Liver (tissue), 9 donors: ENCODE data around the gene FGF11. TPM values are rescaled to one million over a fixed set of nuclear protein-coding genes. Genes with fewer than 3 reads are reported as not detected.

ENCODE experiments used
- DNase-seq: peaks from one replicate; pipeline ENCODE4 v3.0.0-alpha.2; 2017; ENCODE audit warnings: low spot score
- H3K27ac ChIP-seq, 2 donors: one replicate each; pipeline ENCODE4 v1.7.0; 2013; ENCODE audit warnings: inconsistent platforms in 2 of 2, low read length in 2 of 2, control low read depth in 1 of 2, low read depth in 1 of 2, mild to moderate bottlenecking in 1 of 2
- H3K27me3 ChIP-seq, 4 donors: one replicate each; pipeline versions ENCODE4 v1.6.1 to v1.7.0; 2013; ENCODE audit warnings: low read length in 3 of 4, inconsistent platforms in 1 of 4, mild to moderate bottlenecking in 1 of 4, moderate library complexity in 1 of 4; ENCODE audit not compliant: control insufficient read depth in 4 of 4, insufficient read depth in 4 of 4
- H3K36me3 ChIP-seq, 4 donors: one replicate each; pipeline versions ENCODE4 v1.6.1 to v1.7.0; 2013; ENCODE audit warnings: low read length in 3 of 4, mild to moderate bottlenecking in 3 of 4, low read depth in 1 of 4, moderate library complexity in 1 of 4; ENCODE audit not compliant: control insufficient read depth in 4 of 4, insufficient read depth in 3 of 4
- H3K4me1 ChIP-seq, 4 donors: one replicate each; pipeline versions ENCODE4 v1.6.1 to v1.7.0; 2013; ENCODE audit warnings: low read length in 3 of 4, mild to moderate bottlenecking in 3 of 4, moderate library complexity in 1 of 4; ENCODE audit not compliant: control insufficient read depth in 4 of 4, insufficient read depth in 4 of 4
- H3K4me3 ChIP-seq, 3 donors: one replicate each; pipeline versions ENCODE4 v1.6.1 to v1.7.0; 2013; ENCODE audit warnings: low read length in 3 of 3, control low read depth in 1 of 3, low read depth in 1 of 3, mild to moderate bottlenecking in 1 of 3
- H3K9ac ChIP-seq, 2 donors: one replicate each; pipeline ENCODE4 v1.7.0; 2013; ENCODE audit warnings: low read length in 2 of 2, mild to moderate bottlenecking in 2 of 2, moderate library complexity in 2 of 2, control low read depth in 1 of 2, low read depth in 1 of 2
- H3K9me3 ChIP-seq, 4 donors: one replicate each; pipeline versions ENCODE4 v1.6.1 to v1.7.0; 2013; ENCODE audit warnings: low read length in 3 of 4; ENCODE audit not compliant: control insufficient read depth in 4 of 4
- EGR1 ChIP-seq, 2 donors: IDR thresholded peaks; 2 replicates each; pipeline ENCODE4 v1.6.1; 2016 to 2018; ENCODE audit warnings: antibody characterized with exemption in 2 of 2, low read depth in 2 of 2
- FOXA1 ChIP-seq: IDR thresholded peaks from 2 replicates; pipeline ENCODE4 v1.6.1; 2016; ENCODE audit warnings: antibody characterized with exemption
- FOXA2 ChIP-seq: IDR thresholded peaks from 2 replicates; pipeline ENCODE4 v1.6.1; 2016; ENCODE audit warnings: antibody characterized with exemption
- GABPA ChIP-seq, 2 donors: IDR thresholded peaks in 1 of 2; conservative IDR thresholded peaks in 1 of 2; 2 replicates each; pipeline ENCODE4 v1.6.1; 2016; ENCODE audit warnings: antibody characterized with exemption in 2 of 2, mild to moderate bottlenecking in 1 of 2, moderate library complexity in 1 of 2
- HNF4A ChIP-seq, 2 donors: conservative IDR thresholded peaks; 2 replicates each; pipeline ENCODE4 v1.6.1; 2016; ENCODE audit warnings: antibody characterized with exemption in 2 of 2, mild to moderate bottlenecking in 2 of 2
- HNF4G ChIP-seq: IDR thresholded peaks from 2 replicates; pipeline ENCODE4 v1.6.1; 2016; ENCODE audit warnings: antibody characterized with exemption
- JUND ChIP-seq, 2 donors: IDR thresholded peaks; 2 replicates each; pipeline ENCODE4 v1.6.1; 2016; ENCODE audit warnings: antibody characterized with exemption in 2 of 2
- NR2F2 ChIP-seq: IDR thresholded peaks from 2 replicates; pipeline ENCODE4 v1.6.1; 2016; ENCODE audit warnings: antibody characterized with exemption
- RAD21 ChIP-seq, 2 donors: IDR thresholded peaks; 2 replicates each; pipeline ENCODE4 v1.6.1; 2016; ENCODE audit warnings: antibody characterized with exemption in 2 of 2, mild to moderate bottlenecking in 2 of 2
- RXRA ChIP-seq, 2 donors: IDR thresholded peaks; 2 replicates each; pipeline ENCODE4 v1.6.1; 2017 to 2018; ENCODE audit warnings: antibody characterized with exemption in 2 of 2, mild to moderate bottlenecking in 1 of 2
- TAF1 ChIP-seq: conservative IDR thresholded peaks from 2 replicates; pipeline ENCODE4 v1.6.1; 2016; ENCODE audit warnings: antibody characterized with exemption, mild to moderate bottlenecking
- YY1 ChIP-seq: IDR thresholded peaks from 2 replicates; pipeline ENCODE4 v1.6.1; 2016; ENCODE audit warnings: antibody characterized with exemption, mild to moderate bottlenecking
- WGBS: extraction: QIAGEN DNeasy Blood & Tissue Kit; methylation state at CpG from one replicate; pipeline ENCODE4 v1.1.7; 2013; 5-methylcytosine and 5-hydroxymethylcytosine counted together
- polyA plus RNA-seq, 2 donors: library from polyadenylated mRNA; stranded (reverse) in 1 of 2; unstranded in 1 of 2; fragments of 200-250 nt in 1 of 2; fragments of >200 nt in 1 of 2; fragmentation: Nextera tagmentation in 1 of 2; extraction: Ambion mirVana in 1 of 2; gene quantifications; one replicate each; pipeline versions ENCODE4 v1.2.1 to v1.2.3, GENCODE V29; 2013 to 2015
- total RNA-seq, 2 donors: library from RNA; depleted of rRNA; stranded (reverse); fragments of >200 nt; gene quantifications; one replicate each; pipeline ENCODE4 v1.2.3, GENCODE V29; 2014
- TF ChIP-seq, protein P1 (sequence below): IDR thresholded peaks from 2 replicates; pipeline ENCODE4 v1.6.1; 2016; ENCODE audit warnings: antibody characterized with exemption
- TF ChIP-seq, protein P2 (sequence below): IDR thresholded peaks from 2 replicates; pipeline ENCODE4 v1.6.1; 2016; ENCODE audit warnings: antibody characterized with exemption
- TF ChIP-seq, protein P3 (sequence below): IDR thresholded peaks from 2 replicates; pipeline ENCODE4 v1.6.1; 2016; ENCODE audit warnings: antibody characterized with exemption
- TF ChIP-seq, protein P4 (sequence below): IDR thresholded peaks from 2 replicates; pipeline ENCODE4 v1.6.1; 2016; ENCODE audit warnings: antibody characterized with exemption, mild to moderate bottlenecking
- donor health status: healthy.
- donor health status: healthy.
- donor health status: healthy.
- donor health status: healthy.
- donor health status: healthy.

The FGF11 gene
- total and polyA plus RNA-seq, 4 donors, result 0.17 to 0.25 (median 0.20) TPM

DNA sequence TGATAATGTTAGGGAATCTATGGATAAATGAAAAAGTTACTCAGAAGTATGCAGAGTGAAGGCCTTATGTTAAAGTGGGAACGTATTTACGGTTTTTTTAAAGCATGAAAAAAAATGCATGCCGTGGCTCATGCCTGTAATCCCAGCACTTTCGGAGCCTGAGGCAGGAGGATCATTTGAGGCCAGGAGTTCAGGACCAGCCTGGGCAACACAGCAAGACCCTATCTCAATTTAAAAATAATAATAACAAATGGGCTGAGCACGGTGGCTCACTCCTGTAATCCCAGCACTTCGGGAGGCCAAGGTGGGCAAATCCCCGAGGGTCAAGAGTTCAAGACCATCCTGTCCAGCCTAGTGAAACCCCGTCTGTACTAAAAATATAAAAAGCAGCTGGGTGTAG lies 50.8 kb downstream of the FGF11 start:
- WGBS, result 86% methylated on average over 8 of the region's 8 CpGs
- no peak for DNase-seq
- TF ChIP-seq FOXA1 (no peak), TAF1 (no peak), YY1 (no peak), GABPA (IDR thresholded peaks at IDR 0.05 in 1 of 2, conservative IDR thresholded peaks at IDR 0.05 in 1 of 2) (no peak), JUND (IDR thresholded peaks at IDR 0.05) (no peak), NR2F2 (no peak), HNF4G (no peak), HNF4A (conservative IDR thresholded peaks at IDR 0.05) (no peak), EGR1 (IDR thresholded peaks at IDR 0.05; ENCODE audit: low read depth in 2 of 2) (no peak), RAD21 (IDR thresholded peaks at IDR 0.05) (no peak), FOXA2 (no peak), RXRA (IDR thresholded peaks at IDR 0.05) (no peak)
- TF ChIP-seq, protein P1, sequence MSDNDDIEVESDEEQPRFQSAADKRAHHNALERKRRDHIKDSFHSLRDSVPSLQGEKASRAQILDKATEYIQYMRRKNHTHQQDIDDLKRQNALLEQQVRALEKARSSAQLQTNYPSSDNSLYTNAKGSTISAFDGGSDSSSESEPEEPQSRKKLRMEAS, result no peak
- TF ChIP-seq, protein P2, sequence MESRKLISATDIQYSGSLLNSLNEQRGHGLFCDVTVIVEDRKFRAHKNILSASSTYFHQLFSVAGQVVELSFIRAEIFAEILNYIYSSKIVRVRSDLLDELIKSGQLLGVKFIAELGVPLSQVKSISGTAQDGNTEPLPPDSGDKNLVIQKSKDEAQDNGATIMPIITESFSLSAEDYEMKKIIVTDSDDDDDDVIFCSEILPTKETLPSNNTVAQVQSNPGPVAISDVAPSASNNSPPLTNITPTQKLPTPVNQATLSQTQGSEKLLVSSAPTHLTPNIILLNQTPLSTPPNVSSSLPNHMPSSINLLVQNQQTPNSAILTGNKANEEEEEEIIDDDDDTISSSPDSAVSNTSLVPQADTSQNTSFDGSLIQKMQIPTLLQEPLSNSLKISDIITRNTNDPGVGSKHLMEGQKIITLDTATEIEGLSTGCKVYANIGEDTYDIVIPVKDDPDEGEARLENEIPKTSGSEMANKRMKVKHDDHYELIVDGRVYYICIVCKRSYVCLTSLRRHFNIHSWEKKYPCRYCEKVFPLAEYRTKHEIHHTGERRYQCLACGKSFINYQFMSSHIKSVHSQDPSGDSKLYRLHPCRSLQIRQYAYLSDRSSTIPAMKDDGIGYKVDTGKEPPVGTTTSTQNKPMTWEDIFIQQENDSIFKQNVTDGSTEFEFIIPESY, result no peak
- TF ChIP-seq, protein P3, sequence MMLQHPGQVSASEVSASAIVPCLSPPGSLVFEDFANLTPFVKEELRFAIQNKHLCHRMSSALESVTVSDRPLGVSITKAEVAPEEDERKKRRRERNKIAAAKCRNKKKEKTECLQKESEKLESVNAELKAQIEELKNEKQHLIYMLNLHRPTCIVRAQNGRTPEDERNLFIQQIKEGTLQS, result no peak
- TF ChIP-seq, protein P4, sequence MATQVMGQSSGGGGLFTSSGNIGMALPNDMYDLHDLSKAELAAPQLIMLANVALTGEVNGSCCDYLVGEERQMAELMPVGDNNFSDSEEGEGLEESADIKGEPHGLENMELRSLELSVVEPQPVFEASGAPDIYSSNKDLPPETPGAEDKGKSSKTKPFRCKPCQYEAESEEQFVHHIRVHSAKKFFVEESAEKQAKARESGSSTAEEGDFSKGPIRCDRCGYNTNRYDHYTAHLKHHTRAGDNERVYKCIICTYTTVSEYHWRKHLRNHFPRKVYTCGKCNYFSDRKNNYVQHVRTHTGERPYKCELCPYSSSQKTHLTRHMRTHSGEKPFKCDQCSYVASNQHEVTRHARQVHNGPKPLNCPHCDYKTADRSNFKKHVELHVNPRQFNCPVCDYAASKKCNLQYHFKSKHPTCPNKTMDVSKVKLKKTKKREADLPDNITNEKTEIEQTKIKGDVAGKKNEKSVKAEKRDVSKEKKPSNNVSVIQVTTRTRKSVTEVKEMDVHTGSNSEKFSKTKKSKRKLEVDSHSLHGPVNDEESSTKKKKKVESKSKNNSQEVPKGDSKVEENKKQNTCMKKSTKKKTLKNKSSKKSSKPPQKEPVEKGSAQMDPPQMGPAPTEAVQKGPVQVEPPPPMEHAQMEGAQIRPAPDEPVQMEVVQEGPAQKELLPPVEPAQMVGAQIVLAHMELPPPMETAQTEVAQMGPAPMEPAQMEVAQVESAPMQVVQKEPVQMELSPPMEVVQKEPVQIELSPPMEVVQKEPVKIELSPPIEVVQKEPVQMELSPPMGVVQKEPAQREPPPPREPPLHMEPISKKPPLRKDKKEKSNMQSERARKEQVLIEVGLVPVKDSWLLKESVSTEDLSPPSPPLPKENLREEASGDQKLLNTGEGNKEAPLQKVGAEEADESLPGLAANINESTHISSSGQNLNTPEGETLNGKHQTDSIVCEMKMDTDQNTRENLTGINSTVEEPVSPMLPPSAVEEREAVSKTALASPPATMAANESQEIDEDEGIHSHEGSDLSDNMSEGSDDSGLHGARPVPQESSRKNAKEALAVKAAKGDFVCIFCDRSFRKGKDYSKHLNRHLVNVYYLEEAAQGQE, result no peak
- Histone ChIP-seq H3K4me1 (peaks cover 8 to 43% (median 29%) of the 10 kb centered on the region in 4 donors), H3K27me3 (no peaks in the 10 kb centered on the region), H3K27ac (no peak overlapping the region), H3K9ac (no peak overlapping the region), H3K9me3 (no peaks in the 10 kb centered on the region), H3K36me3 (peaks cover 0 to 4% (median under 1%) of the 10 kb centered on the region in 4 donors), H3K4me3 (no peak overlapping the region)

DNA sequence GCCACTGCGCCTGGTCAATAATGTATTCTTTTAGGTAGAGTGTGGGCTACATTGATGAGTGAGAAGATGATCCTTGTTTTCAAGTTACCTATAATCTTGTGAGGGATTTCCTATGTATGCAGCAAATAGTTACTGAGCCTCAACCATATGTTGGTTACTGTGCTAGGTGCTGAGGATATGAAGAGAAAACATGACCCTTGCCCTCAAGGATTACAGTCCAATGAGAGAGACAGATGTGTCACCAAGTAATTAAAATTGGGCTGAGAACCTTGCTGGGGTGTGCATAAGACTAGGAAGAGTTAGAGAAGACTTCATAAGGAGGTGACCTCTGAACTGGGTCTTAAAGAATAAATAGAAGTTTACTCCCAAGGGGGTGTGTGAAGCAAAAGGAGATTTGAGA lies 52.3 kb downstream of the FGF11 start:
- 95% methylated on average over 1 of the region's 1 CpG for WGBS
- TF ChIP-seq FOXA1 (no peak), HNF4A (conservative IDR thresholded peaks at IDR 0.05) (peak; percentile 58 to 69)
- TF ChIP-seq, protein P2, result no peak
- TF ChIP-seq, protein P1, result no peak
- Histone ChIP-seq H3K36me3 (peaks cover 1 to 10% (median 6%) of the 10 kb centered on the region in 4 donors), H3K4me1 (peaks cover 5 to 30% (median 18%) of the 10 kb centered on the region in 4 donors), H3K27ac (no peak overlapping the region), H3K9me3 (no peaks in the 10 kb centered on the region), H3K9ac (no peak overlapping the region), H3K27me3 (no peaks in the 10 kb centered on the region), H3K4me3 (no peak overlapping the region)
- DNase-seq, result no peak
